Erythroblast (primary cell): ENCODE measurements around the gene GUCY2D.
A peak's percentile ranks its signal among the peaks of the same experiment; 100 is the strongest.

Experiments used
- DNase-seq, 2 experiments: peaks; one replicate each; lab custom pipeline; 2025; lab: John Stamatoyannopoulos, UW
- GATA1 ChIP-seq: IDR thresholded peaks from 2 replicates; pipeline ENCODE4 v1.6.1; 2011; ENCODE audit warnings: low read depth, mild to moderate bottlenecking, control low read depth, low read length, moderate library complexity
- POLR2A ChIP-seq: IDR thresholded peaks from 2 replicates; pipeline ENCODE4 v1.6.1; 2011; ENCODE audit warnings: mild to moderate bottlenecking, low read length

Gene GUCY2D

GRCh38 chr17:8003594-8004181 is 1.3 kb downstream of the GUCY2D start:
- DNase-seq, result no peak

GRCh38 chr17:8004899-8005298 is 2.5 kb downstream of the GUCY2D start:
- TF ChIP-seq POLR2A, result no peak
- no peak for TF ChIP-seq GATA1
- no peak for DNase-seq

More at GRCh38 chr17:8003594-8004181, 1.3 kb downstream of the GUCY2D start:
- no peak for TF ChIP-seq POLR2A
- no peak for TF ChIP-seq GATA1

- DNase-seq, result no peak
- TF ChIP-seq POLR2A (no peak), GATA1 (no peak)
Measured at GRCh38 chr17:8005357-8005756, 2.9 kb downstream of the GUCY2D start.

DNA sequence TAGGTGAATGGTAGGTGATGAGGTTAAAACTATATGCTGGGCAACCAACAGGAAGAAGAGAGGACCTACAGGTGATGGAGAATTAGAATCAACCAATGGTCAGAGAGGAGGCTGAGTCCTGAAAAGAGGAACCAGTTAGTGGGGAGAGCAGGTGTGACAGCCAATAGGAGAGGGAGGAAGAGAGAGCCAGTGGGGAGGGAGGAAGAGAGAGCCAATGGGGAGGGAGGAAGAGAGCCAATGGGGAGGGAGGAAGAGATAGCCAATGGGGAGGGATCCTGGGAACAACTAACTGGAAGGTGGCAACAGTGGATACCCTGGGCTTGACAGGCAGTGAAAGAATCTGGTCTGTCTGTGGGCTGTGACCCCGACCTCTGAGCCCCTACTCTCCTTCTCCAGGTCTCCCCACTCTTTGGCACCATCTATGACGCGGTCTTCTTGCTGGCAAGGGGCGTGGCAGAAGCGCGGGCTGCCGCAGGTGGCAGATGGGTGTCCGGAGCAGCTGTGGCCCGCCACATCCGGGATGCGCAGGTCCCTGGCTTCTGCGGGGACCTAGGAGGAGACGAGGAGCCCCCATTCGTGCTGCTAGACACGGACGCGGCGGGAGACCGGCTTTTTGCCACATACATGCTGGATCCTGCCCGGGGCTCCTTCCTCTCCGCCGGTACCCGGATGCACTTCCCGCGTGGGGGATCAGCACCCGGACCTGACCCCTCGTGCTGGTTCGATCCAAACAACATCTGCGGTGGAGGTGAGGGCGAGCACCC is 3.7 kb downstream of the GUCY2D start:
- DNase-seq, result peak in 1 of 2 experiments; percentile 16
- TF ChIP-seq GATA1 (no peak), POLR2A (no peak)

DNA sequence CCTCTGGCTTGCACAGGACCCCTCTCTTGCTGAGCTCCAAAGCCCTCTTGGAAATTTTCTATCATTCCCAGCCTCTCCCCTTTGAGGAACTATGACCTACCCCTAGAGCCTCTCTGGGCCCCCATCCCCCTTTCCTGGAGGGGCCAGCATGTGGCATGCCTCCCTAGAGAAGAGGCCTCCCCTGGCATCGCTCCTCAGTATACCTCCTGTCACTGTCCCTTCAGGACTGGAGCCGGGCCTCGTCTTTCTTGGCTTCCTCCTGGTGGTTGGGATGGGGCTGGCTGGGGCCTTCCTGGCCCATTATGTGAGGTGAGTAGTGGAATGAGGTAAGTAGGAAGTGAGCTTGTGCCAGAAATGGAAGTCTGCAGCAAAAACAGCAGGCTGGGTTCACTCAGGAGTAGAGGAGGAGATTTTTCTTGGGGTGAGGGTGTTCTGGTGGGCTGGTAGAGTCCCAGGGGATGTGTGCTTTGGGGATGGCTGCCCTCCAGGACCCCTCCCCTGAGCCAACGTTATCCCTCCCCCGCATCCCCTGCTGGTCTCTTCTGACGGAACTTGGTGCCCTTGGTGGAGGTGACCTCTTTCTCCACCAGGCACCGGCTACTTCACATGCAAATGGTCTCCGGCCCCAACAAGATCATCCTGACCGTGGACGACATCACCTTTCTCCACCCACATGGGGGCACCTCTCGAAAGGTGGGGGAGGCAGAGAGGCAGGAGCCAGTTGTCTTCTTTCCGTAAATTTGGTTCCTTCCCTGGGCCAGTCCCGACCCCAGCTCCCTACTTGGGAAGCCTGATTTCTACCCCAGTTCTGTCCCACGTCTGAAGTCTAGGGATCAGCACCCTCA is 4.6 kb downstream of the GUCY2D start:
- TF ChIP-seq GATA1 (no peak), POLR2A (no peak)
- no peak for DNase-seq

GRCh38 chr17:8007836-8008235 is 5.4 kb downstream of the GUCY2D start:
- TF ChIP-seq GATA1 (no peak), POLR2A (no peak)
- no peak for DNase-seq

DNA sequence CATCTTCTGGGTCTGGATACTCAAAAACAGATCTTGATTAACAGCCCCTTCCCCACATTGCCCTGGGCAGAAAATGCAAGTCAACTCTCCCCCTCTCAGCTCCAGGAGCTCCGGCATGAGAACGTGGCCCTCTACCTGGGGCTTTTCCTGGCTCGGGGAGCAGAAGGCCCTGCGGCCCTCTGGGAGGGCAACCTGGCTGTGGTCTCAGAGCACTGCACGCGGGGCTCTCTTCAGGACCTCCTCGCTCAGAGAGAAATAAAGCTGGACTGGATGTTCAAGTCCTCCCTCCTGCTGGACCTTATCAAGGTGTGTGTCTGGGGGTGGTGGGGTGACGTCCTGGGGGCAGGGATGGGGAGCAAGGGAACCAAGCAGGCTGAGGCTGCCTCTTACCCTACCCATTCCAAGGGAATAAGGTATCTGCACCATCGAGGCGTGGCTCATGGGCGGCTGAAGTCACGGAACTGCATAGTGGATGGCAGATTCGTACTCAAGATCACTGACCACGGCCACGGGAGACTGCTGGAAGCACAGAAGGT is 9.7 kb downstream of the GUCY2D start:
- no peak for DNase-seq
- no peak for TF ChIP-seq POLR2A
- no peak for TF ChIP-seq GATA1

GRCh38 chr17:8012996-8013640 is 10.7 kb downstream of the GUCY2D start:
- DNase-seq, result no peak
- TF ChIP-seq POLR2A (no peak), GATA1 (no peak)

GRCh38 chr17:8013731-8014557 is 11.5 kb downstream of the GUCY2D start:
- TF ChIP-seq POLR2A, result no peak
- TF ChIP-seq GATA1, result no peak
- no peak for DNase-seq

DNA sequence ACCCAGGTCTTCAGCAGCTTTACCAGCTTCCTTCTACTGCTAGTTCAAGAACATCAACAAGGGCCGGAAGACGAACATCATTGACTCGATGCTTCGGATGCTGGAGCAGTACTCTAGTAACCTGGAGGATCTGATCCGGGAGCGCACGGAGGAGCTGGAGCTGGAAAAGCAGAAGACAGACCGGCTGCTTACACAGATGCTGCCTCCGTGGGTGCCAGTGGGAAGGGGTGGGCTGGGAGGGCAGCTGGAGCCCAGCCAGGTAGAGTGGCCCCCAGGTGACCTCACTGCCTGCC is 12.1 kb downstream of the GUCY2D start:
- TF ChIP-seq GATA1, result no peak
- no peak for TF ChIP-seq POLR2A
- no peak for DNase-seq

- TF ChIP-seq GATA1, result no peak
- TF ChIP-seq POLR2A, result no peak
- no peak for DNase-seq
Measured at GRCh38 chr17:8015236-8015956, 13.0 kb downstream of the GUCY2D start.
